ENCODE measurements around the gene UBASH3A. TPM values are rescaled to one million over a fixed set of nuclear protein-coding genes. Genes with fewer than 3 reads are reported as not detected.

Gene UBASH3A
- total and polyA plus RNA-seq, 8 donors: 0.18 to 4.6 (median 0.31) TPM; not detected in 1

DNA sequence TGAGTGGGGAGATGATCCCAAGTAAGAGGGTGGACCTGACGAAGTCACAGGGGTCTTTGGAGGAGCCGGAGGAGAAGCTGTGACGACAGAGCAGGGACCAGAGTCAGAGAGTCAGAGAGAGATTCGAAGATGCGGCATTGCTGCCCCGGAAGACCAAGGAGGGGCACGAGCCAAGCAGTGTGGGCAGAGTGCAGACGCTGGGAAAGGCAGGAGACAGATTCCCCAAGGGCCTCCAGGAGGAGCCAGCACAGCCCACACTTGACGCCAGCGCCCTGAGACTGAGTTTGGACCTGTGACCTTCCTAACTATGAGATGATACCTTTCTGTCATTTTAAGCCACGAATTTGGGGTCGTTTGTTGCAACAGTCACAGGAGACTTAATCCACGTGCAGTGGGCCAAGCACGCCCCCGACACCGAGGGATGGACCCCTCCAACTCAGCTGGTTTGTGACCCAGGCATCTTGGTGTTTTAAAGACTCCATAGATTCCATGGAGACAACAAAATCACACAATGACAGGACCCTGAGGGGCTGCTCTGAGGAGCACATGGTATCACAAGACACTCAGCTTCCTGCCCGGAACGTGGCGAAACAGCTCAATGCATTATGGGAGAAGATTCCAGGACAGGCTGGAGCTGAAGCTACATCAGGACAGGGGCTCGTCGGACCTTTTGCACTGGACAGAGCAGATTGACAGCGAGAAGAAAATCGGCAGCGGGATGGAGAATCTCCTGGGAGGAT, 26.3 kb upstream of the UBASH3A start:
- TF ChIP-seq POLR2A (IDR thresholded peaks at IDR 0.05): no peak
- TF ChIP-seq CTCF (IDR thresholded peaks at IDR 0.05): no peak
- Histone ChIP-seq H3K27ac (peak overlapping the region in 3 of 5 donors; percentile 15 to 82 (median 41)), H3K4me3 (no peak overlapping the region), H3K27me3 (peaks cover 0 to 46% (median 0%) of the 10 kb centered on the region in 3 donors), H3K9me3 (peaks cover 0 to 9% (median 4%) of the 10 kb centered on the region in 4 donors), H3K4me1 (peaks cover 13 to 25% (median 19%) of the 10 kb centered on the region in 4 donors), H3K36me3 (peaks cover 0 to 4% (median 0%) of the 10 kb centered on the region in 4 donors)
- intact Hi-C loops (cut with DNase I; ENCODE audit: low total_unique reads): no loop called here
- DNase-seq: no peak
- WGBS, 5 donors: 78 to 87% (median 87%) methylated on average over 24 of the region's 24 CpGs

GRCh38 chr21:42377951-42378340, 25.8 kb upstream of the UBASH3A start:
- H3K27ac ChIP-seq: no peak overlapping the region
- peaks cover 0 to 12% (median 5%) of the 10 kb centered on the region in 4 donors for H3K9me3 ChIP-seq
- peaks cover 13 to 25% (median 19%) of the 10 kb centered on the region in 4 donors for H3K4me1 ChIP-seq
- TF ChIP-seq POLR2AphosphoS5 (IDR thresholded peaks at IDR 0.05) (no peak), EP300 (IDR thresholded peaks at IDR 0.05) (no peak), POLR2A (IDR thresholded peaks at IDR 0.05) (no peak), CTCF (IDR thresholded peaks at IDR 0.05) (no peak)
- DNase-seq: no peak
- H3K4me3 ChIP-seq: no peak overlapping the region
- H3K36me3 ChIP-seq: peaks cover 0 to 4% (median 0%) of the 10 kb centered on the region in 4 donors
- intact Hi-C loops (cut with DNase I; ENCODE audit: low total_unique reads): no loop called here
- WGBS, 5 donors: 90 to 95% (median 93%) methylated on average over 5 of the region's 5 CpGs
- peaks cover 0 to 46% (median 0%) of the 10 kb centered on the region in 3 donors for H3K27me3 ChIP-seq

- Histone ChIP-seq H3K36me3 (peaks cover 0 to 2% (median 0%) of the 10 kb centered on the region in 4 donors), H3K4me3 (no peak overlapping the region), H3K4me1 (peaks cover 13 to 25% (median 19%) of the 10 kb centered on the region in 4 donors), H3K27ac (no peak overlapping the region), H3K9me3 (peaks cover 0 to 12% (median 5%) of the 10 kb centered on the region in 4 donors), H3K27me3 (peaks cover 0 to 47% (median 0%) of the 10 kb centered on the region in 3 donors)
- DNase-seq: no peak
- TF ChIP-seq CTCF (IDR thresholded peaks at IDR 0.05): no peak
- TF ChIP-seq EP300 (IDR thresholded peaks at IDR 0.05): no peak
- TF ChIP-seq POLR2AphosphoS5 (IDR thresholded peaks at IDR 0.05): no peak
- TF ChIP-seq POLR2A (IDR thresholded peaks at IDR 0.05): no peak
- WGBS, 5 donors: 79 to 93% (median 84%) methylated on average over 8 of the region's 8 CpGs
- intact Hi-C loops (cut with DNase I; ENCODE audit: low total_unique reads): no loop called here
These were observed 25.3 kb upstream of the UBASH3A start for GRCh38 chr21:42378418-42378817.

DNA sequence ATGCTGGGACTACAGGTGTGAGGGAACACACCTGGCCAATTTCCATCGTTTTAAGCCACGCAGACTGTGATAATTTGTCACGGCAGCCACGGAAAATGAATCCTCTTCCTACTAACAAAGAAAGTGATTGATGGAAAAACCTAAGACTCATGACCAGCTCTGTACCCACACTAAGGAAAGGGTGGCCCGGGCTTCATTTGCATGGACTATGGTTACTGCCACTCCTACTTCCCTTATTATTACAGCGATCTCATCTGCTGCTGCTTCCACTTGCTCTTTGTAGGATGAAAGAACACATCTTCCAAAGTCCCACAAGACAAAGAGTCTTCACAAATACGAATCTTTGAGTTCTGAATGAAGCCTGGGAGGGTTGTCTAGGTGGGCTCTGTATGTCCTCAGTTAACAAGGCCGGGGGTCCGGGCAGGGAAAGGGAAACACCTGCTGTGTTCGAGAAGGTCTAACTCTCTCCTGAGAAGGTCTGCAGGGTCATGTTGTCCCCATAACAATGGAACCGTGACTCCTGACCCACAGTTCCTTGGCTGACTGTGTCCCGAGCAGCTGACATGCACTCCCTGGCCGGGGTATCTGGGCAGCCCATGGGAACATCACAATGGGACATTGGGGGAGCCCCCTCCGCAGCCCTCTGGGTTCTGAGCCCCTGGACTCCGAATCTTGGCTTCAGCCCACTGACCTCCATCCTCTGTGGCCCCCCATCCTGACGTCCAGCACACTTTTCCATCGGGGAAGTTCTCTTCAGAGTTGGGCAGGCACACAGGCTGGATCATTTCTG, 24.1 kb upstream of the UBASH3A start:
- intact Hi-C loops (cut with DNase I; ENCODE audit: low total_unique reads): no loop called here
- no peak for DNase-seq
- Histone ChIP-seq H3K27ac (no peak overlapping the region), H3K36me3 (no peaks in the 10 kb centered on the region), H3K4me1 (peaks cover 13 to 33% (median 23%) of the 10 kb centered on the region in 4 donors), H3K9me3 (peaks cover 0 to 12% (median 5%) of the 10 kb centered on the region in 4 donors), H3K27me3 (peaks cover 0 to 39% (median 0%) of the 10 kb centered on the region in 3 donors), H3K4me3 (no peak overlapping the region)
- 76 to 89% (median 86%) methylated on average over 16 to 17 of the region's 17 CpGs for WGBS, 5 donors
- TF ChIP-seq CTCF (IDR thresholded peaks at IDR 0.05) (no peak), POLR2AphosphoS5 (IDR thresholded peaks at IDR 0.05) (no peak), EP300 (IDR thresholded peaks at IDR 0.05) (no peak), POLR2A (IDR thresholded peaks at IDR 0.05) (no peak)
